NOMO-1 (cell line): ENCODE measurements around the gene CCDC136.

Experiments used
- DNase-seq, 2 experiments: peaks; one replicate each; lab custom pipeline; 2025; ENCODE audit not compliant: unreplicated experiment in 2 of 2; lab: John Stamatoyannopoulos, UW

CCDC136 gene

GRCh38 chr7:128859232-128860157 is 67.7 kb downstream of the CCDC136 start:
- DNase-seq: no peak

- DNase-seq: no peak
These were observed 68.6 kb downstream of the CCDC136 start for GRCh38 chr7:128860158-128861073.

GRCh38 chr7:128861957-128862570 is 70.3 kb downstream of the CCDC136 start:
- DNase-seq: no peak

- DNase-seq: peak; percentile 82 to 91
These were observed 71.0 kb downstream of the CCDC136 start, which contains the start of gene ATP6V1F for GRCh38 chr7:128862571-128863432. Gene ATP6V1F (plus strand): TSS chr7:128862856. CDS start chr7:128862905, 49 bp downstream.

GRCh38 chr7:128863433-128863989 is 71.7 kb downstream of the CCDC136 start:
- peak; percentile 1 to 9 for DNase-seq

GRCh38 chr7:128865303-128865702 is 73.5 kb downstream of the CCDC136 start:
- DNase-seq: no peak

GRCh38 chr7:128865996-128866877 is 74.5 kb downstream of the CCDC136 start:
- DNase-seq: no peak

GRCh38 chr7:128867241-128867640 is 75.5 kb downstream of the CCDC136 start:
- no peak for DNase-seq

GRCh38 chr7:128867842-128868623 is 76.3 kb downstream of the CCDC136 start:
- no peak for DNase-seq

- no peak for DNase-seq
These were observed 76.9 kb downstream of the CCDC136 start for GRCh38 chr7:128868624-128869137.

GRCh38 chr7:128869138-128869943 is 77.6 kb downstream of the CCDC136 start:
- DNase-seq: no peak

- no peak for DNase-seq
These were observed 78.1 kb downstream of the CCDC136 start for GRCh38 chr7:128869944-128870285.

- DNase-seq: no peak
These were observed 79.3 kb downstream of the CCDC136 start for GRCh38 chr7:128871050-128871449.
